ENCODE measurements around the gene TRH. TPM values are rescaled to one million over a fixed set of nuclear protein-coding genes. Genes with fewer than 3 reads are reported as not detected.

The TRH gene
- total RNA-seq, 1 experiment from 2014 or later: not detected

DNA sequence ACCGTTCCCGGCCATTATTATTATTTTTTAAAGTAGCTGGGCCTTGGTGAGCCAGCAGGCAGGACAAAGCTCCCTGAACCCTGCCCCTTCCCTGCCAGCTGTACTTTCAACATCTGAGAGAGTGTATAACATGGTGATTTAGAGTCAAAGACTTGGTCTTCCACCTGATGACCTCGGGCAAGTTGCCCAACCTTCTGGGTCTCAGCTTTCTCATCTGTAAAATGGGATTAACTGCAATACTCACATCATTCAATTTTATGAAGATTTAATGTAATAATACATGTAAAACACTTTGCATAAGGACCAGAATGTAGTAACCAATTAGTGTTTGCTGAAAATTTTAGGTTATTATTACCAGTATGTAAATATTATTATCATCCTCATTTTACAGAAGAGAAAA is 11.9 kb upstream of the TRH start:
- no peaks in the 10 kb centered on the region for H3K36me3 Mint-ChIP-seq (ENCODE audit: insufficient read depth, unreplicated experiment)
- no peaks in the 10 kb centered on the region for H3K4me1 Mint-ChIP-seq (ENCODE audit: low read depth, unreplicated experiment)
- no peak for DNase-seq
- no peak overlapping the region for H3K27ac Mint-ChIP-seq (ENCODE audit: unreplicated experiment)
- no peak overlapping the region for H3K4me3 Mint-ChIP-seq (ENCODE audit: low read depth, unreplicated experiment)
- H3K27me3 Mint-ChIP-seq (ENCODE audit: unreplicated experiment): peaks cover 61% of the 10 kb centered on the region
- H3K9me3 Mint-ChIP-seq (ENCODE audit: low read depth, unreplicated experiment): no peaks in the 10 kb centered on the region
- intact Hi-C loops (cut with micrococcal nuclease; ENCODE audit: unreplicated experiment): no loop called here
- no peak for TF ChIP-seq CTCF (IDR thresholded peaks at IDR 0.05; ENCODE audit: unreplicated experiment)
- CTCF ChIA-PET: interaction anchor here (0.6 kb wide), 1 partner anchor 55 kb away, joined by 3 read pairs; no protein-coding TSS in a partner anchor
- no TSS peak for BruUV-seq (replicated peaks)

DNA sequence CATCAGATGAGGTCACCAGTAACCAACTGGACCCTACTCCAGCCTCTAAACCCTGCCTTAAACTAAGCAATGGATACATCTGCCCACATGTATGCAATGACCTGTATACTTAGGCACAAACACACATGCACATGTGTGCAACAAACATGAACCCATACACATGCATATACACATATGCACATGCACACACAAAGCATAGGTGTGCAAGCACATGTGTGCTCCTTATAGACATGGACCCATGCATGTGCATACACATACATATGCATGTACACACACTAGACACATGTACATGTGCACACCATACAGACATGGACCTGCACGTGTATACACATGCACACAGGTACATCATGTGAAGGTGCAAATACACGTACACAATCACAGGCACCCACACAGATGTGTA is 8.6 kb upstream of the TRH start:
- H3K36me3 Mint-ChIP-seq (ENCODE audit: insufficient read depth, unreplicated experiment): no peaks in the 10 kb centered on the region
- no peaks in the 10 kb centered on the region for H3K9me3 Mint-ChIP-seq (ENCODE audit: low read depth, unreplicated experiment)
- H3K27me3 Mint-ChIP-seq (ENCODE audit: unreplicated experiment): peaks cover 37% of the 10 kb centered on the region
- no peak for TF ChIP-seq CTCF (IDR thresholded peaks at IDR 0.05; ENCODE audit: unreplicated experiment)
- CTCF ChIA-PET: interaction anchor here (1.1 kb wide), 1 partner anchor 10 kb away, joined by 3 read pairs; no protein-coding TSS in a partner anchor
- no peak overlapping the region for H3K27ac Mint-ChIP-seq (ENCODE audit: unreplicated experiment)
- intact Hi-C loops (cut with micrococcal nuclease; ENCODE audit: unreplicated experiment): no loop called here
- H3K4me1 Mint-ChIP-seq (ENCODE audit: low read depth, unreplicated experiment): no peaks in the 10 kb centered on the region
- H3K4me3 Mint-ChIP-seq (ENCODE audit: low read depth, unreplicated experiment): no peak overlapping the region
- BruUV-seq (replicated peaks): no TSS peak
- DNase-seq: no peak

DNA sequence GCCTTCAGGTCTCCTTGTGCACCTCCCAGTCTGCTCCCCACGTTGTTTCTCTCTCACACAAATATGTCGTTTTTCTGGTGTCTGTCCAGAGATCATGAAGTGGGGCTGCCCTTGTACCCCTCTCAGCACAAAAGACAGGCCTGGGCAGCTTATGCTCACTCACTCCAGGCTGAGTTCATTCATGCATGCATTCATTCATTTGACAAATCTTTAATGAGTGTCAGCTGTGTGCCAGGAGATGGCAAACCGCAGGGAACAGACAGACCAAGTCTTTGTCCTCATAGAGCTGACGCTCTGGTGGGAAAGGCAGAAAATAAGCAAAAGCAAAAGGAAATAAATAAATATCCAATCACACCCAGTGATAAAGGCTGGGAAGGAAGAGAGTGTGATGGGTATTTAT is 7.6 kb upstream of the TRH start:
- BruUV-seq (replicated peaks): no TSS peak
- intact Hi-C loops (cut with micrococcal nuclease; ENCODE audit: unreplicated experiment): no loop called here
- Mint-ChIP-seq H3K27ac (ENCODE audit: unreplicated experiment) (no peak overlapping the region), H3K27me3 (ENCODE audit: unreplicated experiment) (peaks cover 37% of the 10 kb centered on the region), H3K36me3 (ENCODE audit: insufficient read depth, unreplicated experiment) (no peaks in the 10 kb centered on the region), H3K4me1 (ENCODE audit: low read depth, unreplicated experiment) (no peaks in the 10 kb centered on the region), H3K9me3 (ENCODE audit: low read depth, unreplicated experiment) (no peaks in the 10 kb centered on the region), H3K4me3 (ENCODE audit: low read depth, unreplicated experiment) (no peak overlapping the region)
- CTCF ChIA-PET: interaction anchor here (0.9 kb wide), 1 partner anchor 24 kb away, joined by 3 read pairs; no protein-coding TSS in a partner anchor
- no peak for DNase-seq
- no peak for TF ChIP-seq CTCF (IDR thresholded peaks at IDR 0.05; ENCODE audit: unreplicated experiment)

DNA sequence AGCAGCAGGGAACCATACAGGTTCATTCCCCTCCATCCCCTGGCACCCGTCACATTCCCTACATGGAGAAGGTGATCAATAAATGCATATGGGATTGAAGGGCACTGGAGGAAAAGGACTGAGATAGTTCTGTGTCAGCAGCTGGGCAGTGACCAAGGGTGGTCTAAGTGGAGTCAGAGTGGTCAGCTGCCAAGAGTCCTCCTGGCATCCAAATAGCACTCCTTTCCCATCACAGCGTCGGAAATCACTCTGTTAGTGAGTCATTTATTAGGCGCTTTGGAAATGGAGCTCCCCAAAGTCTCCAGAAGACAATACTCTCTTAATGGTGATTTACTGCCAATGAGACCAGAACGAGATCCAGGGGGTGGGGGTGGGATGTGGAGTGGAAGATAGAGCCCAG is 6.8 kb upstream of the TRH start:
- Mint-ChIP-seq H3K27me3 (ENCODE audit: unreplicated experiment) (peaks cover 35% of the 10 kb centered on the region), H3K9me3 (ENCODE audit: low read depth, unreplicated experiment) (no peaks in the 10 kb centered on the region), H3K4me3 (ENCODE audit: low read depth, unreplicated experiment) (no peak overlapping the region), H3K36me3 (ENCODE audit: insufficient read depth, unreplicated experiment) (no peaks in the 10 kb centered on the region), H3K27ac (ENCODE audit: unreplicated experiment) (no peak overlapping the region), H3K4me1 (ENCODE audit: low read depth, unreplicated experiment) (no peaks in the 10 kb centered on the region)
- no peak for DNase-seq
- BruUV-seq (replicated peaks): no TSS peak
- no peak for TF ChIP-seq CTCF (IDR thresholded peaks at IDR 0.05; ENCODE audit: unreplicated experiment)
- intact Hi-C loops (cut with micrococcal nuclease; ENCODE audit: unreplicated experiment): no loop called here
- CTCF ChIA-PET: interaction anchor here (0.6 to 1.2 kb wide), 3 partner anchors 14 to 59 kb away, joined by 3 to 7 read pairs (median 3); no protein-coding TSS in a partner anchor

Data from Calu3 (cell line).